DMS153 treated with DMSO at 0.1 percent for 48 hours (cell line): ENCODE measurements around the gene SRCAP.

ENCODE experiments used
- DNase-seq: peaks from one replicate; lab custom pipeline; 2025; ENCODE audit not compliant: unreplicated experiment; lab: John Stamatoyannopoulos, UW

The SRCAP gene

GRCh38 chr16:30755955-30756780 lies 57.2 kb downstream of the SRCAP start:
- no peak for DNase-seq

GRCh38 chr16:30756781-30757100 lies 57.8 kb downstream of the SRCAP start:
- DNase-seq = no peak

- DNase-seq = no peak
These were observed 58.3 kb downstream of the SRCAP start for GRCh38 chr16:30757316-30757715.

GRCh38 chr16:30758988-30759491 lies 60.1 kb downstream of the SRCAP start:
- DNase-seq = no peak

GRCh38 chr16:30760001-30760559 lies 61.1 kb downstream of the SRCAP start:
- DNase-seq = no peak

GRCh38 chr16:30760577-30761426 lies 61.8 kb downstream of the SRCAP start:
- DNase-seq = no peak

- DNase-seq = no peak
These were observed 62.5 kb downstream of the SRCAP start for GRCh38 chr16:30761427-30761927.

GRCh38 chr16:30761928-30762902 lies 63.2 kb downstream of the SRCAP start, which contains the start of the genes CFAP119 and RNF40:
Gene CFAP119 (minus strand): TSS chr16:30762062. CDS start chr16:30761748, 314 bp downstream.
Gene RNF40 (plus strand): TSS chr16:30762322. CDS start chr16:30762546, 224 bp downstream.
- peak; percentile 89 for DNase-seq

- DNase-seq = no peak
These were observed 64.2 kb downstream of the SRCAP start for GRCh38 chr16:30762991-30763725.

GRCh38 chr16:30764086-30764485 lies 65.1 kb downstream of the SRCAP start:
- no peak for DNase-seq

- no peak for DNase-seq
These were observed 66.0 kb downstream of the SRCAP start for GRCh38 chr16:30764816-30765465.

GRCh38 chr16:30766206-30766932 lies 67.4 kb downstream of the SRCAP start:
- DNase-seq = no peak

- no peak for DNase-seq
These were observed 67.9 kb downstream of the SRCAP start for GRCh38 chr16:30766933-30767284.

GRCh38 chr16:30767767-30768465 lies 68.9 kb downstream of the SRCAP start:
- no peak for DNase-seq

- DNase-seq = no peak
These were observed 69.7 kb downstream of the SRCAP start for GRCh38 chr16:30768583-30769181.

GRCh38 chr16:30769379-30770089 lies 70.6 kb downstream of the SRCAP start:
- DNase-seq = no peak

GRCh38 chr16:30771726-30772125 lies 72.8 kb downstream of the SRCAP start:
- DNase-seq = no peak
